Measurements from ENCODE around the gene CRYBG2. TPM values are rescaled to one million over a fixed set of nuclear protein-coding genes. Genes with fewer than 3 reads are reported as not detected.

Gene CRYBG2
- total RNA-seq, 1 donor: not detected

- no peak for TF ChIP-seq CTCF (IDR thresholded peaks at IDR 0.05; ENCODE audit: insufficient read depth, low read depth, low read length)
- H3K4me3 ChIP-seq (ENCODE audit: low read depth, low read length): no peak overlapping the region
- DNase-seq (ENCODE audit: low read depth): no peak
Observed at GRCh38 chr1:26307363-26307781, 46.6 kb downstream of the CRYBG2 start.

- no peak for TF ChIP-seq CTCF (IDR thresholded peaks at IDR 0.05; ENCODE audit: insufficient read depth, low read depth, low read length)
- H3K4me3 ChIP-seq (ENCODE audit: low read depth, low read length): peak within 1 kb of the TSS; percentile 89
- peak; percentile 94 for DNase-seq (ENCODE audit: low read depth)
Observed at GRCh38 chr1:26306290-26307229, 47.4 kb downstream of the CRYBG2 start, which contains the start of gene UBXN11. TSS of gene UBXN11 (minus strand) at chr1:26306636. CDS start at chr1:26302883, 3,753 bp downstream.

- DNase-seq (ENCODE audit: low read depth): no peak
- TF ChIP-seq CTCF (IDR thresholded peaks at IDR 0.05; ENCODE audit: insufficient read depth, low read depth, low read length): no peak
- peak overlapping the region; percentile 89 for H3K4me3 ChIP-seq (ENCODE audit: low read depth, low read length)
Observed at GRCh38 chr1:26305667-26306289, 48.2 kb downstream of the CRYBG2 start.

- H3K4me3 ChIP-seq (ENCODE audit: low read depth, low read length): no peak overlapping the region
- no peak for TF ChIP-seq CTCF (IDR thresholded peaks at IDR 0.05; ENCODE audit: insufficient read depth, low read depth, low read length)
- peak; percentile 82 for DNase-seq (ENCODE audit: low read depth)
Observed at GRCh38 chr1:26302733-26303405, 51.1 kb downstream of the CRYBG2 start.

GRCh38 chr1:26300578-26301275 is 53.2 kb downstream of the CRYBG2 start:
- no peak overlapping the region for H3K4me3 ChIP-seq (ENCODE audit: low read depth, low read length)
- no peak for TF ChIP-seq CTCF (IDR thresholded peaks at IDR 0.05; ENCODE audit: insufficient read depth, low read depth, low read length)
- DNase-seq (ENCODE audit: low read depth): no peak

- no peak for TF ChIP-seq CTCF (IDR thresholded peaks at IDR 0.05; ENCODE audit: insufficient read depth, low read depth, low read length)
- H3K4me3 ChIP-seq (ENCODE audit: low read depth, low read length): no peak overlapping the region
- no peak for DNase-seq (ENCODE audit: low read depth)
Observed at GRCh38 chr1:26297791-26298124, 56.2 kb downstream of the CRYBG2 start.
